ENCODE results near the gene STAT1.
"Not testable (repeated sequence)": the region's sequence is repeated elsewhere in the genome, so short reads cannot be mapped to it uniquely, and the experiment has no call there.

Gene STAT1

GRCh38 chr2:191006297-191006696 lies 7.7 kb downstream of the STAT1 start:
- no peak for DNase-seq

- DNase-seq = no peak
Measured at GRCh38 chr2:191003405-191004309, 10.3 kb downstream of the STAT1 start.

- DNase-seq = no peak
Measured at GRCh38 chr2:191001624-191002023, 12.3 kb downstream of the STAT1 start.

- DNase-seq = no peak
Measured at GRCh38 chr2:191001032-191001431, 12.9 kb downstream of the STAT1 start.

GRCh38 chr2:190999949-191000665 lies 13.9 kb downstream of the STAT1 start:
- no peak for DNase-seq

- no peak for DNase-seq
Measured at GRCh38 chr2:190999058-190999457, 14.9 kb downstream of the STAT1 start.

GRCh38 chr2:190997526-190998113 lies 16.4 kb downstream of the STAT1 start:
- no peak for DNase-seq

GRCh38 chr2:190996947-190997346 lies 17.0 kb downstream of the STAT1 start:
- DNase-seq = no peak

- no peak for DNase-seq
Measured at GRCh38 chr2:190996338-190996946, 17.5 kb downstream of the STAT1 start.

GRCh38 chr2:190995315-190995714 lies 18.7 kb downstream of the STAT1 start:
- DNase-seq = not testable (repeated sequence)

GRCh38 chr2:190994148-190994547 lies 19.8 kb downstream of the STAT1 start:
- no peak for DNase-seq

- no peak for DNase-seq
Measured at GRCh38 chr2:190993292-190993643, 20.7 kb downstream of the STAT1 start.

- no peak for DNase-seq
Measured at GRCh38 chr2:190990132-190990531, 23.8 kb downstream of the STAT1 start.

GRCh38 chr2:190988910-190989309 lies 25.1 kb downstream of the STAT1 start:
- no peak for DNase-seq

- no peak for DNase-seq
Measured at GRCh38 chr2:190987938-190988337, 26.0 kb downstream of the STAT1 start.

- no peak for DNase-seq
Measured at GRCh38 chr2:190987116-190987515, 26.9 kb downstream of the STAT1 start.

GRCh38 chr2:190986221-190986953 lies 27.6 kb downstream of the STAT1 start:
- no peak for DNase-seq

- DNase-seq = no peak
Measured at GRCh38 chr2:190984595-190984994, 29.4 kb downstream of the STAT1 start.

GRCh38 chr2:190982262-190983034 lies 31.5 kb downstream of the STAT1 start:
- no peak for DNase-seq

- no peak for DNase-seq
Measured at GRCh38 chr2:190981733-190982132, 32.2 kb downstream of the STAT1 start.

GRCh38 chr2:190981333-190981732 lies 32.6 kb downstream of the STAT1 start:
- DNase-seq = no peak
